IgD-negative memory B cell (primary cell): ENCODE results near the gene CIC. TPM values are rescaled to one million over a fixed set of nuclear protein-coding genes. Genes with fewer than 3 reads are reported as not detected.

Source experiments
- H3K27ac Mint-ChIP-seq, 3 donors: one replicate each; pipeline ENCODE4 v1.8.0; 2020 to 2022; ENCODE audit warnings: mild to moderate bottlenecking in 3 of 3, mixed read lengths in 3 of 3, moderate library complexity in 1 of 3
- H3K27me3 Mint-ChIP-seq: one replicate; pipeline ENCODE4 v1.8.0; 2021; ENCODE audit warnings: mixed read lengths
- H3K36me3 Mint-ChIP-seq: one replicate; pipeline ENCODE4 v1.8.0; 2020; ENCODE audit warnings: mild to moderate bottlenecking, mixed read lengths
- H3K4me1 Mint-ChIP-seq, 3 donors: one replicate each; pipeline ENCODE4 v1.8.0; 2020 to 2022; ENCODE audit warnings: mixed read lengths in 3 of 3, mild to moderate bottlenecking in 1 of 3
- H3K4me3 Mint-ChIP-seq, 4 donors: one replicate each; pipeline ENCODE4 v1.8.0; 2020 to 2022; ENCODE audit warnings: mild to moderate bottlenecking in 4 of 4, mixed read lengths in 4 of 4, moderate library complexity in 3 of 4
- H3K9me3 Mint-ChIP-seq, 3 donors: one replicate each; pipeline ENCODE4 v1.8.0; 2020 to 2021; ENCODE audit warnings: mixed read lengths in 3 of 3, mild to moderate bottlenecking in 1 of 3
- polyA plus RNA-seq: library from polyadenylated mRNA; unstranded; fragments of 300-500 nt; fragmentation: Illumina TruSeq; gene quantifications from one replicate; pipeline ENCODE4 v1.2.3, GENCODE V29; 2021

CIC gene
- polyA plus RNA-seq, 1 donor from 2014 or later, result 4.5 TPM

- no peaks in the 10 kb centered on the region for H3K36me3 Mint-ChIP-seq
- peaks cover 0 to 4% (median 0%) of the 10 kb centered on the region in 3 donors for H3K4me1 Mint-ChIP-seq
- H3K4me3 Mint-ChIP-seq, result no peak overlapping the region
- no peaks in the 10 kb centered on the region for H3K9me3 Mint-ChIP-seq
- no peaks in the 10 kb centered on the region for H3K27me3 Mint-ChIP-seq
- H3K27ac Mint-ChIP-seq, result no peak overlapping the region
These were observed 34.7 kb upstream of the CIC start for GRCh38 chr19:42234364-42234763.

GRCh38 chr19:42235181-42235580, 33.9 kb upstream of the CIC start:
- Mint-ChIP-seq H3K4me1 (peaks cover 0 to 4% (median 4%) of the 10 kb centered on the region in 3 donors), H3K9me3 (no peaks in the 10 kb centered on the region), H3K27me3 (no peaks in the 10 kb centered on the region), H3K4me3 (no peak overlapping the region), H3K36me3 (no peaks in the 10 kb centered on the region), H3K27ac (peak overlapping the region in 2 of 3 donors; percentile 28 to 67)

GRCh38 chr19:42239544-42240220, 29.4 kb upstream of the CIC start:
- peak overlapping the region in 3 of 4 donors; percentile 59 to 65 (median 63) for H3K4me3 Mint-ChIP-seq
- no peaks in the 10 kb centered on the region for H3K27me3 Mint-ChIP-seq
- peaks cover 12 to 18% (median 17%) of the 10 kb centered on the region in 3 donors for H3K4me1 Mint-ChIP-seq
- peak overlapping the region; percentile 67 to 77 (median 71) for H3K27ac Mint-ChIP-seq
- no peaks in the 10 kb centered on the region for H3K9me3 Mint-ChIP-seq
- H3K36me3 Mint-ChIP-seq, result peaks cover 2% of the 10 kb centered on the region

- peaks cover 2% of the 10 kb centered on the region for H3K36me3 Mint-ChIP-seq
- no peaks in the 10 kb centered on the region for H3K27me3 Mint-ChIP-seq
- peak overlapping the region; percentile 84 to 94 (median 89) for H3K4me3 Mint-ChIP-seq
These were observed 27.8 kb upstream of the CIC start for GRCh38 chr19:42241279-42241678.

GRCh38 chr19:42242069-42242511, 27.0 kb upstream of the CIC start:
- H3K9me3 Mint-ChIP-seq, result no peaks in the 10 kb centered on the region
- H3K27ac Mint-ChIP-seq, result peak overlapping the region; percentile 63 to 95 (median 93)
- no peaks in the 10 kb centered on the region for H3K27me3 Mint-ChIP-seq

More at GRCh38 chr19:42241279-42241678, 27.8 kb upstream of the CIC start:
- Mint-ChIP-seq H3K9me3 (no peaks in the 10 kb centered on the region), H3K27ac (peak overlapping the region in 2 of 3 donors; percentile 63 to 67), H3K4me1 (peaks cover 16 to 25% (median 22%) of the 10 kb centered on the region in 3 donors)

GRCh38 chr19:42242512-42243409, 26.3 kb upstream of the CIC start, which contains the start of gene GSK3A:
Gene GSK3A, minus strand, starts transcription at chr19:42242602. Its CDS starts 137 bp downstream, at chr19:42242465.
- Mint-ChIP-seq H3K36me3 (peaks cover 2% of the 10 kb centered on the region), H3K4me3 (peak within 1 kb of the TSS; percentile 86 to 99 (median 96)), H3K27me3 (no peaks in the 10 kb centered on the region), H3K9me3 (no peaks in the 10 kb centered on the region), H3K4me1 (peaks cover 16 to 26% (median 20%) of the 10 kb centered on the region in 3 donors), H3K27ac (peak within 1 kb of the TSS; percentile 82 to 99 (median 95))

More at GRCh38 chr19:42242069-42242511, 27.0 kb upstream of the CIC start:
- Mint-ChIP-seq H3K4me3 (peak overlapping the region; percentile 84 to 94 (median 89)), H3K36me3 (peaks cover 2% of the 10 kb centered on the region), H3K4me1 (peaks cover 16 to 26% (median 20%) of the 10 kb centered on the region in 3 donors)

GRCh38 chr19:42244347-42245220, 24.5 kb upstream of the CIC start:
- Mint-ChIP-seq H3K4me1 (peaks cover 16 to 26% (median 20%) of the 10 kb centered on the region in 3 donors), H3K27me3 (no peaks in the 10 kb centered on the region), H3K36me3 (peaks cover 2% of the 10 kb centered on the region), H3K27ac (peak overlapping the region; percentile 93 to 99 (median 95)), H3K9me3 (no peaks in the 10 kb centered on the region), H3K4me3 (peak overlapping the region; percentile 86 to 99 (median 99))

GRCh38 chr19:42245231-42245630, 23.8 kb upstream of the CIC start:
- Mint-ChIP-seq H3K36me3 (peaks cover 2% of the 10 kb centered on the region), H3K4me1 (peaks cover 20 to 21% (median 20%) of the 10 kb centered on the region in 3 donors)

GRCh38 chr19:42246143-42246921, 22.7 kb upstream of the CIC start:
- Mint-ChIP-seq H3K4me3 (peak overlapping the region in 1 of 4 donors; percentile 86), H3K4me1 (peaks cover 14 to 20% (median 17%) of the 10 kb centered on the region in 3 donors), H3K27me3 (no peaks in the 10 kb centered on the region), H3K36me3 (no peaks in the 10 kb centered on the region), H3K9me3 (no peaks in the 10 kb centered on the region), H3K27ac (peak overlapping the region in 2 of 3 donors; percentile 89 to 93)

More at GRCh38 chr19:42245231-42245630, 23.8 kb upstream of the CIC start:
- Mint-ChIP-seq H3K27me3 (no peaks in the 10 kb centered on the region), H3K27ac (peak overlapping the region; percentile 93 to 99 (median 95)), H3K4me3 (peak overlapping the region in 3 of 4 donors; percentile 86 to 99 (median 99)), H3K9me3 (no peaks in the 10 kb centered on the region)

GRCh38 chr19:42246922-42247639, 22.0 kb upstream of the CIC start:
- Mint-ChIP-seq H3K27ac (peak overlapping the region in 2 of 3 donors; percentile 89 to 93), H3K4me3 (peak overlapping the region in 1 of 4 donors; percentile 23), H3K9me3 (no peaks in the 10 kb centered on the region), H3K4me1 (peaks cover 16 to 25% (median 16%) of the 10 kb centered on the region in 3 donors), H3K36me3 (no peaks in the 10 kb centered on the region), H3K27me3 (no peaks in the 10 kb centered on the region)

GRCh38 chr19:42247640-42248199, 21.3 kb upstream of the CIC start:
- Mint-ChIP-seq H3K4me1 (peaks cover 18 to 25% (median 19%) of the 10 kb centered on the region in 3 donors), H3K27me3 (peaks cover 2% of the 10 kb centered on the region), H3K36me3 (no peaks in the 10 kb centered on the region), H3K4me3 (no peak overlapping the region), H3K9me3 (no peaks in the 10 kb centered on the region), H3K27ac (no peak overlapping the region)

GRCh38 chr19:42248270-42249148, 20.5 kb upstream of the CIC start:
- no peak overlapping the region for H3K27ac Mint-ChIP-seq

More at GRCh38 chr19:42248270-42249148, 20.5 kb upstream of the CIC start:
- peaks cover 3% of the 10 kb centered on the region for H3K27me3 Mint-ChIP-seq
- H3K36me3 Mint-ChIP-seq, result no peaks in the 10 kb centered on the region
- H3K9me3 Mint-ChIP-seq, result no peaks in the 10 kb centered on the region
- H3K4me3 Mint-ChIP-seq, result peak overlapping the region in 1 of 4 donors; percentile 64
- peaks cover 18 to 19% (median 19%) of the 10 kb centered on the region in 3 donors for H3K4me1 Mint-ChIP-seq
